HEK293 (cell line): ENCODE results near the gene NAV2.
"Not testable (repeated sequence)": the region's sequence is repeated elsewhere in the genome, so short reads cannot be mapped to it uniquely, and the experiment has no call there.

Experiments
- ATF2 ChIP-seq: fragments of 450-650 bp; formaldehyde crosslinking; IDR thresholded peaks from 2 replicates; pipeline ENCODE4 v1.5.1; 2016; ENCODE audit warnings: missing biosample characterization, missing genetic modification characterization, low read depth
- CTCF ChIP-seq: fragments of 450-650 bp; formaldehyde crosslinking; IDR thresholded peaks from 2 replicates; pipeline ENCODE4 v1.5.1; 2016; ENCODE audit warnings: missing biosample characterization, missing genetic modification characterization
- KLF7 ChIP-seq: fragments of 450-650 bp; formaldehyde crosslinking; IDR thresholded peaks from 2 replicates; pipeline ENCODE4 v1.5.1; 2016; ENCODE audit warnings: missing biosample characterization, missing genetic modification characterization, borderline replicate concordance
- TRIM28 ChIP-seq: IDR thresholded peaks from 2 replicates; pipeline ENCODE4 v1.6.1; 2011; ENCODE audit warnings: low read length, control low read depth, borderline replicate concordance
- ZBTB8A ChIP-seq: fragments of 450-650 bp; formaldehyde crosslinking; IDR thresholded peaks from 2 replicates; pipeline ENCODE4 v1.5.1; 2016; ENCODE audit warnings: missing biosample characterization, missing genetic modification characterization
- ZNF398 ChIP-seq: fragments of 450-650 bp; formaldehyde crosslinking; IDR thresholded peaks from 2 replicates; pipeline ENCODE4 v1.5.1; 2017; ENCODE audit warnings: missing biosample characterization, missing genetic modification characterization

GRCh38 chr11:19895037-19895436, 182.4 kb downstream of the NAV2 start:
- TF ChIP-seq ATF2 (tag by site-specific recombination); TRIM28; ZNF398 (tag by site-specific recombination); ZBTB8A (tag by site-specific recombination); CTCF (tag by site-specific recombination); KLF7 (tag by site-specific recombination): not testable (repeated sequence)
